IPS DF 19.7 (cell line): ENCODE data around the gene SENP1.

Experiments
- DNase-seq: peaks from one replicate; pipeline ENCODE4 v3.0.0-alpha.2; 2013; ENCODE audit warnings: low read depth, low spot score

Gene SENP1

GRCh38 chr12:48067250-48067938 lies 38.5 kb downstream of the SENP1 start:
- DNase-seq = no peak

DNA sequence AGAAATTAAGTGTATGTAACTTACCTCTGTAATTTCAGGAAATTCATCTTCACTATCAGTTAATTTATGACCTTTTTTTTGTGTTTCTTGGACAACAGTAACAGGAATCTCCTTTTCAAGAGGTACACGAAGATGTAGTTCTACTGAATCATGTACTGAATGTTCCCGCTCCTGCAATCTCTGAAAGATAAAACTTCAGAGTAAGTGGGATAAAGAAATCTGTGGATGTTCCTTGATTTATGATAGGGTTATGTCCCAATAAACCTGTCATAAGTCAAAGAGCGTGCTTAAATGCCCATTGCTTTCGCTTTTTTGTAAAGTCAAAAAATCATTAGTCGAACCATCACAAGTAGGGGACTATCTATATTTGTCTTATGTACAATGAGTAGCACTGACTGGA lies 40.8 kb downstream of the SENP1 start:
- no peak for DNase-seq

DNA sequence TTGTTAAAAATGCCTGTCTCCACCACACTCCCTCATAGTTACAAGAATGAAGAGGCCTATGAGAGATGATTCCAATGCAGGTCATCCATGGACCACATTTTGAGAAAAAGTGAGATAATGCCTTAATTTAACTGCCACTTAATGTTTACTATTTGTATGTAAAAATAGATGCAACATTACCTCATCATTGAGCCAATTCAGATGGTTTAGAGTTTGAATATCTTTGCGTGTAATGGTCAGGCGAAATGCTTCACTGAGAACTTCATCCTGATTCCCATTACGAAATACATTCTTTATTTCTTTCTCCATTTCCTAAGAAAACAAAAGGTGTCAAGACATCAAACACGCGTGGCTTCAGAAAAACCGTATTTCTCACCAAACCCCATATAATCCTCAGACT lies 42.3 kb downstream of the SENP1 start:
- no peak for DNase-seq

- DNase-seq = no peak
Measured at GRCh38 chr12:48061938-48062719, 43.8 kb downstream of the SENP1 start.

DNA sequence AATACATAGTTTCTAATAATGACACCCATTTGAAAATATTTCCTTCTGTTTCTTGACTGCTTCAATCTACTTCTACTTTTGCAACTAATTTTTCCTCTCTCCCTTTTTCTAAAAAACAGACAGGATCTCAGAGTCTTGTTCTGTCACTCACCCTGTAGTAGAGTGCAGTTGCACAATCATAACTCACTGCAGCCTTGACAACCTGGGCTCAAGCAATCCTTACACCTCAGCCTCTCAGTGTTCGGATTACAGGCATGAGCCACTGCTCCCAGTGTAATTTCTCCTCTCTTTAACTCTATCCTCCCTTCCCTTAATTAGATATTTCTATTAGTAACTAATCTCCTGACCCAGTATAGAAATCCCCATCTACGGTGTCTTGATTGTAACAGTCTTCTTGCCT lies 45.4 kb downstream of the SENP1 start:
- no peak for DNase-seq

DNA sequence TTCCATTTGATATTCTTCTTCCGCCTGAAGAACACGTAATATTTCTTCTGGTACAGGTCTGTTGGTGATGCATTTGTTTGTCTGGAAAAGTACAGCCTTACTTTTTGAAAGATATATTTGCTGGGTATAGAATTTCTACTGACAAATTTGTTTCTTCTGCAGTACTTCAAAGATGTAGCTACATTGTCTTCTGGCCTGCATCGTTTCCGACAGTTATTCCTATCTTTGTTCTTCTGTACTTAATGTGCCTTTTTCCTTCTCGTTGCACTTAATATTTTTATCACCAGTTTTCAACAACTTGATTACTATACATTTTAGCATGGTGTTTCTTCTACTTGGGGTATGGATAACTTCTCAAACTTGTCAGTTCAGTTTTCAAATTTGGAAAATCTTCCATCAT lies 47.1 kb downstream of the SENP1 start:
- no peak for DNase-seq

DNA sequence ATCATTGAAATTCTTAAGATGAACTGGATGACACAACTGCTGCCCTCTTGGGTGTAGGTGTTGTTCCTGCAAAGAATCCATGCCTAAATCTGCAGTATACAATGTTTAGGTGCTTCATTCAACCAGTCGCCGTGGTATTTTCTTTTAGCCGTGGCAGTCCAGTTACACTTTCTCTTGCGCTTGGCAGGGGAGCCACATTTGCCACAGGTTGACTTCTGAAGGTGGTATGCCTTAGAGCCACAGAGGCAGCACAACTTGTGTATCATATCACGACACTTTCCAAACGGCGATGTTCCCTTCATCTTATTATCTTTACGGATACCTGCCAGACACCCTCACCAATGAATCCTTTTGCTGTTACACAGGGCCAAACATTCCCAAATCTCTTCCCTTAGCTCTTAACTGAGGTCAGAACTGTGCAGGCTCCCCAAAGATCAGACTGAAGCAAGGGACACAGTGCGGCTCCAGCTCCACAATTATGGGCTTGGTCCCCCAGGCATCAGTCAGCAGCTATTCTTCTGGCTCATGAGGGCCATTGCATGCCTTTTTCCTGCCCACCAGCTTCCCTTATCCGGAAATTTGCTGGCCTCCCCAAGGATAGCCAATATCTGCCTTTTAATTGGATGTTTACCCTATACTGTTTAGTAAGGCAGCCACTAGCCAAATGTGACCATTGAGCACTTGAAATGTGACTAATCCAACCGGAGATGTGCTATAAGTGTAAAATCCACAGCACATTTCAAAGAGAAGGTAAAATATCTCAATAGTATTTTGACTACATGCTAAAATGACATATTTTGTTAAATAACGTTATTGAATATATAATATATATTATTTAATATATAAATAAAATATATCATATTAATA lies 50.7 kb downstream of the SENP1 start:
- no peak for DNase-seq

GRCh38 chr12:48053883-48054282 lies 52.0 kb downstream of the SENP1 start:
- no peak for DNase-seq

GRCh38 chr12:48053122-48053521 lies 52.8 kb downstream of the SENP1 start:
- no peak for DNase-seq

DNA sequence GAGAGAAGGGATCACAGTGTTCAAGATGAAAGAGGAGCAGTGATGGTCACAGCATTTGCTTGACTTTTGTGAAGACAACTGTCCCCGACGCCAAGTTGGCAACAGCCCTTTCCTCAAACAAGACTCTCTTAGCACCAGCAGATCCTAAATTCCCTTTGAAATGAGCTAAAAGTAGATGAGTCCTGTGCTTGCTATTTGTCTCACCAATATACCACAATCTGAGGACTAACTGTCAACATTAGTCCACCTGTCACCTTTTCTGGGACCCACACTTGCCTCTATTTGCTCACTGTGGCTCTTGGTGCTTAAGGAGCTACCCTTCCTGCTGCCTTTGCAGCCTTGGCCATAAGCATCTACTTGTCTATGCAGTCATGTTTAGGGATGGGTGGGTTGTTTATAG lies 54.2 kb downstream of the SENP1 start:
- no peak for DNase-seq

- DNase-seq = no peak
Measured at GRCh38 chr12:48050174-48050573, 55.7 kb downstream of the SENP1 start.

GRCh38 chr12:48045965-48046518 lies 59.8 kb downstream of the SENP1 start:
- no peak for DNase-seq

DNA sequence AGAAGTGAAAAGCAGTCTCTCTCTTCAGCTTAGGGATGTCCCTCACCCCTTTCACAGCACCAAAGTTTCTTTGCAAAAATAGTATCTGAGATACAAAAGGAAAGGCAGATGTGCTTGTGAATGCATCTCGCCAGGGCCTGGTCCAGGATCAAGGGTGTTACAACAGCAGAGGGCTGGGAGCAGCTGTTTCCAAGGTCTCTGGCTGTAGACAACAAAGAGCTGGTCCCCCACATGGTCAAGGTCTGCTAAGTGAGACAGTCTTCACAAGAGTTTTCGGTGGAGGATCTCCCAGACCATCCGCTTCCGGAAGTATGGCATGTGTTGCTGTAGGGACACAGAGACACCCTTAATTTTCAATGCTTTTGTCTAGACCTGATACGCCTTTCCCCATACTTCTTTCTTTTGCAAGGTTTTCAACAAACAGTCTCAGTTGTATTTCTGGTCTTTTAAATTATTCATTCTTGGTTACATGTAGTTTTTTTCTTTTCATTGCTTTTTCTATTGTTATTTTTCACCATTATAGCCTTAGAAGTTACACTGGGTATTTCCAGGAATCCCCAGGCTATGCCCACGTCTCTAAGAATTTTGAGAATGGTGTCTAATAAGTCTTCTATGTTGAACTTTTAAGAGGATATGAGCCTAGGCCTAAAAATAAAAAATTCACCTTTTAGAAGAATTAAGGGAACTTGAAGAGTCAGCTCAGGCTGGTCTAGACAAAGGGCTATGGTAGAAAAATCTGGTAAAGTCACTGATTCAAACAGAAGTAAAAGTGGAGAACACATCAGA lies 60.6 kb downstream of the SENP1 start:
- no peak for DNase-seq

DNA sequence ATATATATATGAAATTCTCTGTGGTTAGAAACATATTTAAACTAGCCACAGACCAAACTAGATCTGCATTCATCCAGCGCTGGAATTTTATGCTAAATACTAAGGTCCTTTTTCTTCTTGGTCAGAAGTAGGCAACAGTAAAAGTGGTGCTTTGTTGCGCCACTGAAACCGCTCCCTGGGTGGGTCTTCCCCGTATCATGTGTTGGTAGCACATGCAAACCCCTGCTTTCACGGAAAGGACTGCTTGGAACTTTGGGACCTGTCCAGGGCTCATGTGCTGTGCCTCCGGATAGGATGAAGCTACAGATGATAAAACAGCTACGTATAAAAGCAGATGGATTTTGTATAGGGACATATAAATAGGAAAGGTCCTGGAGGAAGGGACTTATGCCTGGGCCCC lies 61.5 kb downstream of the SENP1 start:
- DNase-seq = no peak

- no peak for DNase-seq
Measured at GRCh38 chr12:48043771-48044170, 62.1 kb downstream of the SENP1 start.

- DNase-seq = no peak
Measured at GRCh38 chr12:48041591-48042423, 64.1 kb downstream of the SENP1 start.

GRCh38 chr12:48040354-48040753 lies 65.5 kb downstream of the SENP1 start:
- DNase-seq = no peak

- DNase-seq = no peak
Measured at GRCh38 chr12:48039151-48039550, 66.7 kb downstream of the SENP1 start.

DNA sequence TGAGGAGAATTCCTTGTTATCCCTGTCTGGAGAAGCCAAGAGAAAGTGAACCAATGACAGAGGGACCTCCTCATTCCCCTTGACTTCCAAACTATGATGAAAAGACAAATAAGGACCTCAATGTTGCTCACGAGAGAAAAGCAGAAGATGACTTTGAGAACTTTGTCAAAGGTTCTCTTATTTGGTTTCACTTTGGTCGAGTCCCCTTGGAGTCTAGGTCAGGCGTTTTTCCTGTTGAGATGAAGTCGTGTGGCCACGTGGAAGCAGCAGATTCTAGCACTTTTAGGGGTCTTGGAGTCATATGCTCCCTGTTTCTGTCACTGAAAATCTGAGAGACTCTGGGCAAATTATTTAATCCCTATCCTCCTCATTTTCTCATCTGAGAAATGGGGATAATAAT lies 67.8 kb downstream of the SENP1 start:
- DNase-seq = no peak

GRCh38 chr12:48037267-48037915 lies 68.5 kb downstream of the SENP1 start:
- DNase-seq = peak; percentile 96
